Parathyroid adenoma (tissue), 2 donors: Measurements from ENCODE around the gene CLCN7.

Experiments used
- H2AFZ ChIP-seq: fragments of 300-600 bp; sonication (generic); one replicate; pipeline ENCODE4 v1.7.0; 2017; ENCODE audit warnings: antibody characterized with exemption, mild to moderate bottlenecking
- H3K27ac ChIP-seq: fragments of 300-600 bp; sonication (generic); one replicate; pipeline ENCODE4 v1.7.0; 2017
- H3K27me3 ChIP-seq: fragments of 300-600 bp; sonication (generic); one replicate; pipeline ENCODE4 v1.7.0; 2017; ENCODE audit warnings: low read length; ENCODE audit not compliant: control insufficient read depth, insufficient read depth
- H3K36me3 ChIP-seq: fragments of 300-600 bp; sonication (generic); one replicate; pipeline ENCODE4 v1.7.0; 2017; ENCODE audit warnings: low read length; ENCODE audit not compliant: control insufficient read depth, insufficient read depth
- H3K4me1 ChIP-seq: fragments of 300-600 bp; sonication (generic); one replicate; pipeline ENCODE4 v1.7.0; 2017; ENCODE audit warnings: control low read depth
- H3K4me2 ChIP-seq: fragments of 300-600 bp; sonication (generic); one replicate; pipeline ENCODE4 v1.7.0; 2017; ENCODE audit warnings: low read length
- H3K4me3 ChIP-seq: fragments of 300-600 bp; sonication (generic); one replicate; pipeline ENCODE4 v1.7.0; 2017; ENCODE audit warnings: low read depth, low read length
- H3K79me2 ChIP-seq: fragments of 300-600 bp; sonication (generic); one replicate; pipeline ENCODE4 v1.7.0; 2017; ENCODE audit warnings: control low read depth
- H3K9ac ChIP-seq: fragments of 300-600 bp; sonication (generic); one replicate; pipeline ENCODE4 v1.7.0; 2017; ENCODE audit warnings: mild to moderate bottlenecking
- H3K9me3 ChIP-seq: fragments of 300-600 bp; sonication (generic); one replicate; pipeline ENCODE4 v1.7.0; 2017; ENCODE audit warnings: low read length; ENCODE audit not compliant: control insufficient read depth
- CTCF ChIP-seq: fragments of 300-600 bp; sonication (generic); IDR thresholded peaks from one replicate; pipeline ENCODE4 v1.7.0; 2017; ENCODE audit warnings: antibody characterized with exemption, mild to moderate bottlenecking
- donor health status: primary hyperparathyroidism.

Gene CLCN7

GRCh38 chr16:1445518-1446203 is 29.2 kb downstream of the CLCN7 start:
- Histone ChIP-seq H3K4me1 (no peaks in the 10 kb centered on the region), H3K27ac (no peak overlapping the region), H3K9me3 (no peaks in the 10 kb centered on the region), H2AFZ (no peak overlapping the region), H3K79me2 (no peaks in the 10 kb centered on the region), H3K9ac (no peak overlapping the region), H3K27me3 (no peaks in the 10 kb centered on the region), H3K4me3 (no peak overlapping the region), H3K4me2 (no peak overlapping the region), H3K36me3 (no peaks in the 10 kb centered on the region)
- no peak for TF ChIP-seq CTCF

- Histone ChIP-seq H2AFZ (no peak overlapping the region), H3K9me3 (no peaks in the 10 kb centered on the region), H3K79me2 (no peaks in the 10 kb centered on the region), H3K4me3 (no peak overlapping the region), H3K27me3 (no peaks in the 10 kb centered on the region), H3K27ac (no peak overlapping the region), H3K4me1 (no peaks in the 10 kb centered on the region), H3K9ac (no peak overlapping the region), H3K36me3 (no peaks in the 10 kb centered on the region), H3K4me2 (no peak overlapping the region)
- no peak for TF ChIP-seq CTCF
These were observed 29.9 kb downstream of the CLCN7 start for GRCh38 chr16:1444730-1445517.

- no peaks in the 10 kb centered on the region for H3K27me3 ChIP-seq
These were observed 30.7 kb downstream of the CLCN7 start, which contains the start of gene CCDC154 for GRCh38 chr16:1443980-1444729. CCDC154 (minus strand) TSS chr16:1444556; CDS start chr16:1444322, 234 bp downstream.

GRCh38 chr16:1443403-1443973 is 31.3 kb downstream of the CLCN7 start:
- Histone ChIP-seq H3K27me3 (no peaks in the 10 kb centered on the region), H3K9ac (no peak overlapping the region), H2AFZ (no peak overlapping the region), H3K79me2 (no peaks in the 10 kb centered on the region), H3K9me3 (no peaks in the 10 kb centered on the region), H3K27ac (no peak overlapping the region), H3K36me3 (no peaks in the 10 kb centered on the region), H3K4me2 (no peak overlapping the region), H3K4me3 (no peak overlapping the region), H3K4me1 (no peaks in the 10 kb centered on the region)
- TF ChIP-seq CTCF = no peak

More at GRCh38 chr16:1443980-1444729, 30.7 kb downstream of the CLCN7 start, which contains the start of gene CCDC154:
- Histone ChIP-seq H3K9me3 (no peaks in the 10 kb centered on the region), H3K4me1 (no peaks in the 10 kb centered on the region), H3K9ac (no peak within 1 kb of the TSS), H3K27ac (no peak within 1 kb of the TSS), H3K36me3 (no peaks in the 10 kb centered on the region), H3K79me2 (no peaks in the 10 kb centered on the region), H2AFZ (no peak within 1 kb of the TSS), H3K4me2 (no peak within 1 kb of the TSS), H3K4me3 (no peak within 1 kb of the TSS)
- TF ChIP-seq CTCF = no peak
